NCI-H1436 treated with DMSO at 0.1 percent for 48 hours (cell line): ENCODE measurements around the gene COLEC11.
"Not testable (repeated sequence)": the region's sequence is repeated elsewhere in the genome, so short reads cannot be mapped to it uniquely, and the experiment has no call there.

Experiments
- DNase-seq: peaks from one replicate; lab custom pipeline; 2025; lab: John Stamatoyannopoulos, UW

COLEC11 gene

GRCh38 chr2:3625186-3625585 lies 30.3 kb downstream of the COLEC11 start:
- no peak for DNase-seq

GRCh38 chr2:3626118-3626811 lies 31.4 kb downstream of the COLEC11 start:
- peak; percentile 76 for DNase-seq

- DNase-seq = no peak
Measured at GRCh38 chr2:3626812-3627499, 32.0 kb downstream of the COLEC11 start.

- no peak for DNase-seq
Measured at GRCh38 chr2:3627500-3628100, 32.7 kb downstream of the COLEC11 start.

GRCh38 chr2:3628241-3628679 lies 33.3 kb downstream of the COLEC11 start:
- no peak for DNase-seq

- DNase-seq = peak; percentile 68
Measured at GRCh38 chr2:3628800-3629199, 33.9 kb downstream of the COLEC11 start.

GRCh38 chr2:3630631-3631030 lies 35.7 kb downstream of the COLEC11 start:
- no peak for DNase-seq

GRCh38 chr2:3631161-3631850 lies 36.4 kb downstream of the COLEC11 start:
- no peak for DNase-seq

- no peak for DNase-seq
Measured at GRCh38 chr2:3631851-3632659, 37.1 kb downstream of the COLEC11 start.

- DNase-seq = peak; percentile 14
Measured at GRCh38 chr2:3633089-3633981, 38.4 kb downstream of the COLEC11 start.

- no peak for DNase-seq
Measured at GRCh38 chr2:3633982-3634595, 39.2 kb downstream of the COLEC11 start.

- no peak for DNase-seq
Measured at GRCh38 chr2:3634596-3635121, 39.7 kb downstream of the COLEC11 start.

GRCh38 chr2:3635171-3635974 lies 40.5 kb downstream of the COLEC11 start:
- no peak for DNase-seq

GRCh38 chr2:3635975-3636327 lies 41.0 kb downstream of the COLEC11 start:
- not testable (repeated sequence) for DNase-seq

- no peak for DNase-seq
Measured at GRCh38 chr2:3636586-3637310, 41.8 kb downstream of the COLEC11 start.

- DNase-seq = no peak
Measured at GRCh38 chr2:3637311-3637675, 42.4 kb downstream of the COLEC11 start.

- DNase-seq = no peak
Measured at GRCh38 chr2:3637692-3638455, 43.0 kb downstream of the COLEC11 start.

- DNase-seq = no peak
Measured at GRCh38 chr2:3638456-3638810, 43.5 kb downstream of the COLEC11 start.
